NCI-H2107 treated with DMSO at 0.1 percent for 48 hours (cell line): ENCODE results near the gene PPM1N.
A peak's percentile ranks its signal among the peaks of the same experiment; 100 is the strongest.

Experiments used
- DNase-seq: peaks from one replicate; lab custom pipeline; 2025; ENCODE audit not compliant: unreplicated experiment; lab: John Stamatoyannopoulos, UW

The PPM1N gene

GRCh38 chr19:45469945-45470761 lies 28.1 kb upstream of the PPM1N start:
- no peak for DNase-seq

- no peak for DNase-seq
Measured at GRCh38 chr19:45470762-45471081, 27.5 kb upstream of the PPM1N start.

- no peak for DNase-seq
Measured at GRCh38 chr19:45471111-45471930, 26.9 kb upstream of the PPM1N start.

- DNase-seq: no peak
Measured at GRCh38 chr19:45471931-45472562, 26.2 kb upstream of the PPM1N start.

- DNase-seq: no peak
Measured at GRCh38 chr19:45472563-45473366, 25.5 kb upstream of the PPM1N start.

DNA sequence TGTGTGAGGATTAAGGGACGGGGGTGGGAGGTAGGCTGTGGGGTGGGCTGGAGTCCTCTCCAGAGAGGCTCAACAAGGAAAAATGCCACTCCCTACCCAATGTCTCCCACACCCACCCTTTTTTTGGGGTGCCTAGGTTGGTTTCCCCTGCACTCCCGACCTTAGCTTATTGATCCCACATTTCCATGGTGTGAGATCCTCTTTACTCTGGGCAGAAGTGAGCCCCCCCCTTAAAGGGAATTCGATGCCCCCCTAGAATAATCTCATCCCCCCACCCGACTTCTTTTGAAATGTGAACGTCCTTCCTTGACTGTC lies 24.9 kb upstream of the PPM1N start:
- no peak for DNase-seq

DNA sequence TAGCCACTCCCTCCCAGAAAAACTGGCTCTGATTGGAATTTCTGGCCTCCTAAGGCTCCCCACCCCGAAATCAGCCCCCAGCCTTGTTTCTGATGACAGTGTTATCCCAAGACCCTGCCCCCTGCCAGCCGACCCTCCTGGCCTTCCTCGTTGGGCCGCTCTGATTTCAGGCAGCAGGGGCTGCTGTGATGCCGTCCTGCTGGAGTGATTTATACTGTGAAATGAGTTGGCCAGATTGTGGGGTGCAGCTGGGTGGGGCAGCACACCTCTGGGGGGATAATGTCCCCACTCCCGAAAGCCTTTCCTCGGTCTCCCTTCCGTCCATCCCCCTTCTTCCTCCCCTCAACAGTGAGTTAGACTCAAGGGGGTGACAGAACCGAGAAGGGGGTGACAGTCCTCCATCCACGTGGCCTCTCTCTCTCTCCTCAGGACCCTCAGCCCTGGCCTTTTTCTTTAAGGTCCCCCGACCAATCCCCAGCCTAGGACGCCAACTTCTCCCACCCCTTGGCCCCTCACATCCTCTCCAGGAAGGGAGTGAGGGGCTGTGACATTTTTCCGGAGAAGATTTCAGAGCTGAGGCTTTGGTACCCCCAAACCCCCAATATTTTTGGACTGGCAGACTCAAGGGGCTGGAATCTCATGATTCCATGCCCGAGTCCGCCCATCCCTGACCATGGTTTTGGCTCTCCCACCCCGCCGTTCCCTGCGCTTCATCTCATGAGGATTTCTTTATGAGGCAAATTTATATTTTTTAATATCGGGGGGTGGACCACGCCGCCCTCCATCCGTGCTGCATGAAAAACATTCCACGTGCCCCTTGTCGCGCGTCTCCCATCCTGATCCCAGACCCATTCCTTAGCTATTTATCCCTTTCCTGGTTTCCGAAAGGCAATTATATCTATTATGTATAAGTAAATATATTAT lies 24.3 kb upstream of the PPM1N start:
- DNase-seq: no peak

DNA sequence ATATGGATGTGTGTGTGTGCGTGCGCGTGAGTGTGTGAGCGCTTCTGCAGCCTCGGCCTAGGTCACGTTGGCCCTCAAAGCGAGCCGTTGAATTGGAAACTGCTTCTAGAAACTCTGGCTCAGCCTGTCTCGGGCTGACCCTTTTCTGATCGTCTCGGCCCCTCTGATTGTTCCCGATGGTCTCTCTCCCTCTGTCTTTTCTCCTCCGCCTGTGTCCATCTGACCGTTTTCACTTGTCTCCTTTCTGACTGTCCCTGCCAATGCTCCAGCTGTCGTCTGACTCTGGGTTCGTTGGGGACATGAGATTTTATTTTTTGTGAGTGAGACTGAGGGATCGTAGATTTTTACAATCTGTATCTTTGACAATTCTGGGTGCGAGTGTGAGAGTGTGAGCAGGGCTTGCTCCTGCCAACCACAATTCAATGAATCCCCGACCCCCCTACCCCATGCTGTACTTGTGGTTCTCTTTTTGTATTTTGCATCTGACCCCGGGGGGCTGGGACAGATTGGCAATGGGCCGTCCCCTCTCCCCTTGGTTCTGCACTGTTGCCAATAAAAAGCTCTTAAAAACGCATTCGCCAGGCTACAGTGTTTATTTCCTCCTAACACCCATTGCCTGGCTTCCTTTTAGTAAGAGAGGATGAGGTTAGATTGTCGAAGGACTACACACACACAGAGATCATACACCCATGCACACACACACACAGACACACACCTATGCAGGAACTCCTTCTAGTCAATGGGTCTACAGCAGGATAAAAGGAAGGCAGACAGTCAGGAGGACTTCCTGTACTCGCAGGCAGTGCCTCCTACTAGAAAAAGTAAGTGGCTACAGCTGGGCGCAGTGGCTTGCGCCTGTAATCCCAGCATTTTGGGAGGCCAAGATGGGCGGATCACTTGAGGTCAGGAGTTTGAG lies 23.4 kb upstream of the PPM1N start:
- DNase-seq: no peak

GRCh38 chr19:45475537-45476291 lies 22.5 kb upstream of the PPM1N start:
- DNase-seq: no peak

GRCh38 chr19:45476304-45476703 lies 21.9 kb upstream of the PPM1N start:
- no peak for DNase-seq

GRCh38 chr19:45477186-45477585 lies 21.1 kb upstream of the PPM1N start:
- no peak for DNase-seq

GRCh38 chr19:45477713-45478453 lies 20.4 kb upstream of the PPM1N start:
- peak; percentile 19 for DNase-seq

- peak; percentile 48 for DNase-seq
Measured at GRCh38 chr19:45478454-45479238, 19.6 kb upstream of the PPM1N start.

- no peak for DNase-seq
Measured at GRCh38 chr19:45483033-45483432, 15.2 kb upstream of the PPM1N start.

DNA sequence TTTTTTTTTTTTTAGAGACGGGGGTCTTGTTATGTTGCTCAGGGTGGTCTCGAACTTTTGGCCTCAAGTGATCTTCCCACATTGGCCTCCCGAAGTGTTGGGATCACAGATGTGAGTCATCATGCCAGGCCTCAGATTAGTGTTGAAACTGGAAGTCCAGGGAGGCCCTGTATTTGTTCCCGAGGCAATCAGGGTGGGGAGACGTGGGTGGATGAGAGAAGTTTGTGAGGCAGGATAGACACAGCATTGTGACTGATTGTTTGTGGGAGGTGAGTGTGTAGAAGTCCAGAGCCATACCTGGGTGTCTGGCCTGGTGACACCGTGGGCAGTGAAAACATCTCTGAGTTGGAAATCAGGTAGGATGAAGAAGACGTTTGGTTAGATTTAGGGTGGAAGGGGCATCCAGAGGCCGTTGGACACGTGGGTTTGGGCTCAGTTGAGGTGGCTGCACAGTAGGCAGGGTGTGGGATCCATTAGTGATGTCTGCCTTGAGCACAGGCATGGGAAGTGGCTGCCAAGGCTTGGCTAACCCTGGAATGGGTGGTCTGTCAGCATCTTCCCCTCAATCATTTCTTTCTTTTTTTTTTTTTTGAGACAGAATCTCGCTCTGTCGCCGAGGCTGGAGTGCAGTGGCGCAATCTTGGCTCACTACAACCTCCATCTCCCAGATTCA lies 13.8 kb upstream of the PPM1N start:
- DNase-seq: no peak

DNA sequence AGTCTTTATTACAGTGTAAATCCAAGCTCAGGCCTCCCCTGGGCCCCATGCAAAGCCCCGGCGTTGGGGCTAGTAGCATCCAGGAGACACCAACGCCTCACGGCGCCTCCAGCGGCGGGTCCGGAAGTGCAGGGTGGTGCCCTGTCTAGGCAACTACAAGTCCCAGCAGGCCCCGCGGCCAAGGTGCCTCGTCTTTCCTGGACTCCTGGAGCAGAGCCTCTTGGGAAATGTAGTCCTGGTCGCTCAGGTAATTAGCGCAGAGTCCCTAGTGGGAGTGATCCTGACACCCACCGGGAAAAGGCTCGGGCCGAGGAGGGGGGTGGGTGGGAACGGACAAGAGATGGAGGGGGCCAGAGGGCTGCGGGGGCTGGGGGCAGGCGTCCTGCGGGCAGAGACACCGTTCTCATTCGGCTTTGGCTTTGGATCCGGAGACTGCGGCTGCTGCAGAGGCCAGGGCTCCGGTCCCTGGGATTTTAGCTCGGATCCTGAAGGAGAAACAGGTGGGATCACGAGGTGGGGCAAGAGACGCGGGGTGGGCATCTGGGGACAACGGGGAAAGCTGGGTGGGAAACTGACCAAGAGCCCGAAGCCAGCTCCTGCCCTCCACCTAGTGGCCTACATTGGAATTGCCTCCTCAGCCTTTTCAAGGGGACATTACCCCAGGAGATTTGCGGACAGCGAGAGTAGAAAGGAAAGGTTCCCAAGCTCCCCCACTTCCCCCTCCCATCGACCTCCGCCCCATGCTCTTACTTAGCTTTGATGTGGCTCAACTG lies 12.8 kb upstream of the PPM1N start:
- peak; percentile 80 for DNase-seq
